ENCODE results near the gene FAM131A. TPM values are rescaled to one million over a fixed set of nuclear protein-coding genes. Genes with fewer than 3 reads are reported as not detected.

FAM131A gene
- total RNA-seq, 5 donors from 2014 or later (not counting 1 experiment from before 2014, with no cell fraction given) = 8.3 to 13.8 (median 11.9) TPM

DNA sequence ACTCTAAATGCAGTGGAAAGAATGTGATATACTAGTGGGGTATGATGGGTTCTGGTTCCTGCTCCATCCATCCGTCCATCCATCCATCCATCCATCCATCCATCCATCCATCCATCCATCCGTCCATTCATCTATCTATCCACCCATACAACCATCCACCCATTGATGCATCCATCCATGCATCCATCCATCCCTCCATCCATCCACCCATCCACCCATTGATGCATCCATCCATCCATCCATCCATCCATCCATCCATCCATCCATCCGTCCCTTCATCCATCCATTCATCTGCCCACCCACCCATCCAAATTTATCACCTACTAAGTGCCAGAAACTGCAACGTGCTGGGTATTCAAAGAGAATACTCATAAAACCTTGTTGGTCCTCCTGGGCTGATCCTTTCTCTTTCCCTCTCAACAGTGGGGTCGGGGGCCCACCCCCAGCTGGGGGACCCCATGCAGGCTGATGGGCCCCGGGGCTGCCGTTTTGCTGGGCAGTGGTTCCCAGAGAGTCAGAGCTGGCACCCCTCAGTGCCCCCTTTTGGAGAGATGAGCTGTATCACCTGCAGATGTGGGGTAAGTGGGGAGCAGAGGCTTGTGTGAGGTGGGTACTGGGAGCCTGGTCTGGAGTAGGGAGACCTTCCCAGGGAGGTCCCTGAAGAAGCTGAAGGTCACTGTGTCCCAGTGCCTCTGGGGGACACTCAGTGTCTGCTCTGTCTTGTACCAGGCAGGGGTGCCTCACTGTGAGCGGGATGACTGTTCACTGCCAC is 51.0 kb downstream of the FAM131A start:
- Histone ChIP-seq H3K27me3 (replicated peaks in 1 of 2; ENCODE audit: control insufficient read depth in 2 of 2, extremely low read depth in 1 of 2, insufficient read depth in 2 of 2, low read length in 1 of 2) (peaks cover 0 to 47% of the 10 kb centered on the region in 2 experiments), H3K27ac (ENCODE audit: low read length) (no peak overlapping the region), H3K9me3 (no peaks in the 10 kb centered on the region), H3K4me1 (ENCODE audit: control insufficient read depth in 1 of 2, extremely low read depth in 1 of 2, insufficient read depth in 2 of 2, low read length in 2 of 2) (no peaks in the 10 kb centered on the region), H3K36me3 (ENCODE audit: control insufficient read depth in 2 of 2, extremely low read depth in 1 of 2, insufficient read depth in 1 of 2, low read length in 1 of 2) (no peaks in the 10 kb centered on the region), H3K4me3 (ENCODE audit: control insufficient read depth in 1 of 2, extremely low read depth in 1 of 2, low read length in 1 of 2) (no peak overlapping the region)
- WGBS (ENCODE audit: insufficient coverage) = 49% methylated on average over 7 of the region's 8 CpGs
- Mint-ChIP-seq H3K4me1 (no peaks in the 10 kb centered on the region), H3K4me3 (no peak overlapping the region), H3K27me3 (peaks cover 20 to 37% of the 10 kb centered on the region in 2 donors), H3K36me3 (no peaks in the 10 kb centered on the region), H3K9me3 (no peaks in the 10 kb centered on the region), H3K27ac (no peak overlapping the region)
- ChIA-PET POLR2A (no interaction called here), CTCF (no interaction called here)
- no peak for DNase-seq
- no peak for ATAC-seq (replicated peaks in 1 of 4)

DNA sequence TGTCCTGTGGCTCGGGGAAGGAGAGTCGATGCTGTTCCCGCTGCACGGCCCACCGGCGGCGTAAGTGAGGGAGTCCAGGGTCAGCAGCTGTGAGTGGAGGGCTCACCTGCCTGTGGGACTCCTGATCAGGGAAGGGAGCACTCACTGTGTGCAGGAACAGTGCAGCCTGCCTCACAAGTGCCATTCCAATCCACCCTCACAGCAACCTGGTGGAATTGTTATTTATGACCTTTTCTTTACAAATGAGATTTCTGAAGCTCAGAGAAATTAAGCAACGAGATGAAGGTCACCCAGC is 51.5 kb downstream of the FAM131A start:
- no peak overlapping the region for H3K4me3 ChIP-seq (ENCODE audit: control insufficient read depth in 1 of 2, extremely low read depth in 1 of 2, low read length in 1 of 2)
- no peaks in the 10 kb centered on the region for H3K9me3 ChIP-seq
- peaks cover 0 to 44% of the 10 kb centered on the region in 2 experiments for H3K27me3 ChIP-seq (replicated peaks in 1 of 2; ENCODE audit: control insufficient read depth in 2 of 2, extremely low read depth in 1 of 2, insufficient read depth in 2 of 2, low read length in 1 of 2)
- no peaks in the 10 kb centered on the region for H3K36me3 ChIP-seq (ENCODE audit: control insufficient read depth in 2 of 2, extremely low read depth in 1 of 2, insufficient read depth in 1 of 2, low read length in 1 of 2)
- Mint-ChIP-seq H3K27me3 (peaks cover 21 to 37% of the 10 kb centered on the region in 2 donors), H3K4me3 (no peak overlapping the region), H3K9me3 (no peaks in the 10 kb centered on the region), H3K4me1 (no peaks in the 10 kb centered on the region), H3K27ac (no peak overlapping the region), H3K36me3 (no peaks in the 10 kb centered on the region)
- DNase-seq (no peak), ATAC-seq (replicated peaks in 1 of 4) (no peak)
- no peak overlapping the region for H3K27ac ChIP-seq (ENCODE audit: low read length)
- POLR2A ChIA-PET = no interaction called here
- 67% methylated on average over 3 of the region's 8 CpGs for WGBS (ENCODE audit: insufficient coverage)
- H3K4me1 ChIP-seq (ENCODE audit: control insufficient read depth in 1 of 2, extremely low read depth in 1 of 2, insufficient read depth in 2 of 2, low read length in 2 of 2) = no peaks in the 10 kb centered on the region
- CTCF ChIA-PET = no interaction called here

- Mint-ChIP-seq H3K4me3 (no peak overlapping the region), H3K27me3 (peaks cover 18 to 32% of the 10 kb centered on the region in 2 donors), H3K4me1 (no peaks in the 10 kb centered on the region), H3K27ac (no peak overlapping the region), H3K9me3 (no peaks in the 10 kb centered on the region), H3K36me3 (no peaks in the 10 kb centered on the region)
- Histone ChIP-seq H3K9me3 (no peaks in the 10 kb centered on the region), H3K27me3 (replicated peaks in 1 of 2; ENCODE audit: control insufficient read depth in 2 of 2, extremely low read depth in 1 of 2, insufficient read depth in 2 of 2, low read length in 1 of 2) (peaks cover 0 to 38% of the 10 kb centered on the region in 2 experiments), H3K27ac (ENCODE audit: low read length) (no peak overlapping the region), H3K4me1 (ENCODE audit: control insufficient read depth in 1 of 2, extremely low read depth in 1 of 2, insufficient read depth in 2 of 2, low read length in 2 of 2) (no peaks in the 10 kb centered on the region), H3K36me3 (ENCODE audit: control insufficient read depth in 2 of 2, extremely low read depth in 1 of 2, insufficient read depth in 1 of 2, low read length in 1 of 2) (no peaks in the 10 kb centered on the region), H3K4me3 (ENCODE audit: control insufficient read depth in 1 of 2, extremely low read depth in 1 of 2, low read length in 1 of 2) (no peak overlapping the region)
- ChIA-PET POLR2A (no interaction called here), CTCF (interaction anchor here in 1 of 2 donors (0.6 kb wide), 1 partner anchor 140 kb away, joined by 3 read pairs; no protein-coding TSS in a partner anchor)
- ATAC-seq (replicated peaks in 1 of 4) (no peak), DNase-seq (no peak)
- 17% methylated on average over 1 of the region's 5 CpGs for WGBS (ENCODE audit: insufficient coverage)
These were observed 52.0 kb downstream of the FAM131A start for GRCh38 chr3:184389384-184389783.

DNA sequence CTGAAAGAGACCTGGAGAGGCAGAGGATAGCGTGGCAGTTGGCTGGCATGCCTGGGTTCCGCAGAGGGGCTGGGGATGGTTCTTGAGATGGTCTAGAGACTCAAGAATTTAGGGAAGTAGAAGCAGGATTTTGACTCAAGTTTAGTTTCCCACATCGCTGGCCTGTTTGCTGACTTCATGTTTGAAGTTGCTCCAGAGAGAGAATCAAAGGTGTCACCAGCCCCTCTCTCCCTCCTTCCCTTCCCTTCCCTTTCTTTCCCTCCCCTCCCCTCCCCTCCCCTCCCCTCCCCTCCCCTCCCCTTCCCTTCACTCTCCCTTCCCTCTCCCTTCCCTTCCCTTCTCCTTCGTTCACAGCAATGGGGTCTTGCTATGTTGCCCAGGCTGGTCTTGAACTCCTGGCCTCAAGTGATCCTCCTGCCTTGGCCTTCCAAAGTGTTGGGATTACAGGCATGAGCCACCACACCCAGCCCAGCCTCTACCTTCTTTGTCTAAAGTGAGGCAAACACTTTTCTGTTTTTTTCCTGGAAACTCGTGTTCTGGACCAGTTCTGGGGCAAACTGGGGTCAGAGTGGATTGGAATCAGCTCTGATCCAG is 52.6 kb downstream of the FAM131A start:
- Mint-ChIP-seq H3K4me1 (no peaks in the 10 kb centered on the region), H3K9me3 (no peaks in the 10 kb centered on the region), H3K27ac (no peak overlapping the region), H3K36me3 (no peaks in the 10 kb centered on the region), H3K4me3 (no peak overlapping the region), H3K27me3 (peaks cover 12 to 26% of the 10 kb centered on the region in 2 donors)
- ATAC-seq (replicated peaks in 1 of 4) = no peak
- H3K27me3 ChIP-seq (replicated peaks in 1 of 2; ENCODE audit: control insufficient read depth in 2 of 2, extremely low read depth in 1 of 2, insufficient read depth in 2 of 2, low read length in 1 of 2) = peaks cover 0 to 32% of the 10 kb centered on the region in 2 experiments
- no peaks in the 10 kb centered on the region for H3K4me1 ChIP-seq (ENCODE audit: control insufficient read depth in 1 of 2, extremely low read depth in 1 of 2, insufficient read depth in 2 of 2, low read length in 2 of 2)
- no peak for DNase-seq
- no peaks in the 10 kb centered on the region for H3K36me3 ChIP-seq (ENCODE audit: control insufficient read depth in 2 of 2, extremely low read depth in 1 of 2, insufficient read depth in 1 of 2, low read length in 1 of 2)
- no peak overlapping the region for H3K4me3 ChIP-seq (ENCODE audit: control insufficient read depth in 1 of 2, extremely low read depth in 1 of 2, low read length in 1 of 2)
- H3K27ac ChIP-seq (ENCODE audit: low read length) = no peak overlapping the region
- POLR2A ChIA-PET = no interaction called here
- H3K9me3 ChIP-seq = no peaks in the 10 kb centered on the region
- WGBS (ENCODE audit: insufficient coverage) = 60% methylated on average over 4 of the region's 5 CpGs
- CTCF ChIA-PET = interaction anchor here in 1 of 2 donors (0.6 kb wide), 1 partner anchor 140 kb away, joined by 3 read pairs; no protein-coding TSS in a partner anchor

DNA sequence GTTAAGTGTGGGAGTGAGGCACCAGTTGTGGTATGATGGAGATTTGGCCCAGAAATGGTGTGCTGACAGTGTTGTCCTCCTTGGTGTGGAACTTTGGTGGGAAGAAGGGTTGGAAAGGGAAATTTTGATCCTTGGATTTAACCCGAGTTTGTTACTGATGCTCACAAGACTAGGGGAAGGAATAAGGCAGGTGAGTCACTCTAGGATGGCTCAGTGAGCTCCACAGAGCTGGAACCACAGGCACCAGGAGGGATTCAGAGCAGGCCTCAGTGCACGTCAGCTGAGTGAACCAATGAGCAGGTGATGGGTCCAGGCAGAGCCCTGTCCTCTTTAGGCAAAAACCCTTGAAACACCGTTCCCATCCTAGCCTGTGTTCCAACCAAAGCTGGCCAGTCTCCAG is 53.9 kb downstream of the FAM131A start:
- H3K27me3 Mint-ChIP-seq = peaks cover 10 to 20% of the 10 kb centered on the region in 2 donors
- Histone ChIP-seq H3K27me3 (replicated peaks in 1 of 2; ENCODE audit: control insufficient read depth in 2 of 2, extremely low read depth in 1 of 2, insufficient read depth in 2 of 2, low read length in 1 of 2) (peaks cover 0 to 22% of the 10 kb centered on the region in 2 experiments), H3K9me3 (no peaks in the 10 kb centered on the region), H3K4me3 (ENCODE audit: control insufficient read depth in 1 of 2, extremely low read depth in 1 of 2, low read length in 1 of 2) (no peak overlapping the region), H3K27ac (ENCODE audit: low read length) (no peak overlapping the region), H3K4me1 (ENCODE audit: control insufficient read depth in 1 of 2, extremely low read depth in 1 of 2, insufficient read depth in 2 of 2, low read length in 2 of 2) (no peaks in the 10 kb centered on the region), H3K36me3 (ENCODE audit: control insufficient read depth in 2 of 2, extremely low read depth in 1 of 2, insufficient read depth in 1 of 2, low read length in 1 of 2) (no peaks in the 10 kb centered on the region)
- DNase-seq (no peak), ATAC-seq (replicated peaks in 1 of 4) (no peak)
- POLR2A ChIA-PET = no interaction called here
- CTCF ChIA-PET = no interaction called here
- no peaks in the 10 kb centered on the region for H3K4me1 Mint-ChIP-seq
- H3K27ac Mint-ChIP-seq = no peak overlapping the region
- H3K36me3 Mint-ChIP-seq = no peaks in the 10 kb centered on the region
- H3K9me3 Mint-ChIP-seq = no peaks in the 10 kb centered on the region
- WGBS (ENCODE audit: insufficient coverage) = 54% methylated on average over 2 of the region's 3 CpGs
- H3K4me3 Mint-ChIP-seq = no peak overlapping the region

DNA sequence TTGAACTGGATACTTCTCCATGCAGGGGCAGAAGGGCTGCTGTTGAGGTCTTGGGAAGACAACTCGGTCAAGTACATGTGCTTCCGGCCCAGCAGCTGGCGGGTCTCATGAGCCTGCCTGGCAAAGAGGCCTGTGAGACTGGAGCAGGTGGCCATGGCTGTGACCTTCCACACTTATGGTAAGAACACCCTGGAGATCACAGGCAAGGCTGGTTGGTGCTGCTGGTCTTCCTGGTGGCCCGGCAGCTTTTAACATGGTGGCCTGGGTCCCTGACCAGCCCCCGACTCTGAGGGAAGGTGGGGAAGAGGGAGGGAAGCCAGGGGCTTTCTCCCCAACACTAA is 57.9 kb downstream of the FAM131A start:
- H3K27me3 ChIP-seq (replicated peaks in 1 of 2; ENCODE audit: control insufficient read depth in 2 of 2, extremely low read depth in 1 of 2, insufficient read depth in 2 of 2, low read length in 1 of 2) = peaks cover 2 to 12% of the 10 kb centered on the region in 2 experiments
- DNase-seq = no peak
- H3K9me3 ChIP-seq = no peaks in the 10 kb centered on the region
- no peaks in the 10 kb centered on the region for H3K4me1 ChIP-seq (ENCODE audit: control insufficient read depth in 1 of 2, extremely low read depth in 1 of 2, insufficient read depth in 2 of 2, low read length in 2 of 2)
- Mint-ChIP-seq H3K27me3 (peaks cover 13 to 21% of the 10 kb centered on the region in 2 donors), H3K27ac (no peak overlapping the region), H3K36me3 (no peaks in the 10 kb centered on the region), H3K9me3 (no peaks in the 10 kb centered on the region), H3K4me3 (no peak overlapping the region), H3K4me1 (no peaks in the 10 kb centered on the region)
- no peak overlapping the region for H3K4me3 ChIP-seq (ENCODE audit: control insufficient read depth in 1 of 2, extremely low read depth in 1 of 2, low read length in 1 of 2)
- 100% methylated on average over 3 of the region's 5 CpGs for WGBS (ENCODE audit: insufficient coverage)
- POLR2A ChIA-PET = no interaction called here
- no peak for ATAC-seq (replicated peaks in 1 of 4)
- CTCF ChIA-PET = no interaction called here
- H3K36me3 ChIP-seq (ENCODE audit: control insufficient read depth in 2 of 2, extremely low read depth in 1 of 2, insufficient read depth in 1 of 2, low read length in 1 of 2) = no peaks in the 10 kb centered on the region
- H3K27ac ChIP-seq (ENCODE audit: low read length) = no peak overlapping the region

Measured in T-cell (primary cell).